Right lobe of liver (tissue), 6 donors: ENCODE data around the gene NUCB1. TPM values are rescaled to one million over a fixed set of nuclear protein-coding genes. Genes with fewer than 3 reads are reported as not detected.
"Not testable (repeated sequence)": the region's sequence is repeated elsewhere in the genome, so short reads cannot be mapped to it uniquely, and the experiment has no call there.

Experiments used
- ATAC-seq, 4 donors: fragments of 200-7000 bp; cut with Tn5 transposase; one replicate each; pipeline ENCODE4 v1.9.1; 2020; ENCODE audit warnings: mild to moderate bottlenecking in 4 of 4, moderate library complexity in 4 of 4
- DNase-seq, 3 donors: peaks; one replicate each; pipeline ENCODE4 v3.0.0-alpha.2; 2020
- H3K27ac ChIP-seq, 3 donors: fragments of 200-600 bp; one replicate each; pipeline ENCODE4 v1.8.0; 2022
- H3K27me3 ChIP-seq, 2 donors: fragments of 200-600 bp; one replicate each; pipeline ENCODE4 v1.8.0; 2022
- H3K36me3 ChIP-seq, 4 donors: fragments of 200-600 bp; sonication (generic) in 1 of 4; one replicate each; pipeline versions ENCODE4 v1.5.1 to v1.8.0; 2017 to 2022; ENCODE audit warnings: control low read depth in 1 of 4
- H3K4me1 ChIP-seq, 4 donors: fragments of 200-600 bp; sonication (generic) in 1 of 4; one replicate each; pipeline versions ENCODE4 v1.5.1 to v1.8.0; 2017 to 2022; ENCODE audit warnings: control low read depth in 1 of 4
- H3K4me3 ChIP-seq, 3 donors: fragments of 200-600 bp; one replicate each; pipeline ENCODE4 v1.8.0; 2022
- H3K9me3 ChIP-seq, 4 donors: fragments of 200-600 bp; sonication (generic) in 1 of 4; one replicate each; pipeline versions ENCODE4 v1.5.1 to v1.8.0; 2017 to 2022; ENCODE audit warnings: control low read depth in 1 of 4
- POLR2A ChIP-seq: fragments of 450-650 bp; IDR thresholded peaks from one replicate; pipeline ENCODE4 v1.6.1; 2017; ENCODE audit warnings: antibody characterized with exemption, mild to moderate bottlenecking
- WGBS: methylation state at CpG from one replicate; pipeline ENCODE4 v1.1.6; 2018; ENCODE audit warnings: low coverage, low lambda C conversion rate; ENCODE audit not compliant: insufficient coverage; ENCODE audit errors: missing lambda C conversion rate; 5-methylcytosine and 5-hydroxymethylcytosine counted together
- intact Hi-C, 2 donors: fragments of 100-400 bp; cut with DNase I; formaldehyde crosslinking; loops; one replicate each; pipeline versions ENCODE4 v1.11.2 to v1.14.1; 2022
- total RNA-seq, 6 experiments: library from RNA; depleted of rRNA in 2 of 6; stranded (reverse); fragments of >200 nt in 2 of 6; fragmentation: NEBNext Ultra II Directional in 3 of 6; extraction: Animal tissue kit (Norgen Biotek cat#: 25700) in 3 of 6; gene quantifications; one replicate each; pipeline versions ENCODE4 v1.1.0 to v1.2.4, GENCODE V29; 2016 to 2023
- TF ChIP-seq, protein P1 (sequence below), 4 donors: fragments of 200-600 bp in 3 of 4; fragments of 450-650 bp in 1 of 4; IDR thresholded peaks; one replicate each; pipeline versions ENCODE4 v1.5.1 to v1.8.0; 2016 to 2022; ENCODE audit warnings: antibody characterized with exemption in 4 of 4, mild to moderate bottlenecking in 2 of 4
- donor health status: DM: no; HTN: yes; CAD: no.
- donor health status: DM: no; HTN: no; CAD: no.
- donor health status: DM: no; HTN: no; CAD: no.
- donor health status: DM: no; HTN: yes; CAD: no.
- donor health status: DM: no; HTN: yes; CAD: no.

NUCB1 gene
- total RNA-seq, 6 experiments from 2014 or later = 306 to 376 (median 349) TPM

DNA sequence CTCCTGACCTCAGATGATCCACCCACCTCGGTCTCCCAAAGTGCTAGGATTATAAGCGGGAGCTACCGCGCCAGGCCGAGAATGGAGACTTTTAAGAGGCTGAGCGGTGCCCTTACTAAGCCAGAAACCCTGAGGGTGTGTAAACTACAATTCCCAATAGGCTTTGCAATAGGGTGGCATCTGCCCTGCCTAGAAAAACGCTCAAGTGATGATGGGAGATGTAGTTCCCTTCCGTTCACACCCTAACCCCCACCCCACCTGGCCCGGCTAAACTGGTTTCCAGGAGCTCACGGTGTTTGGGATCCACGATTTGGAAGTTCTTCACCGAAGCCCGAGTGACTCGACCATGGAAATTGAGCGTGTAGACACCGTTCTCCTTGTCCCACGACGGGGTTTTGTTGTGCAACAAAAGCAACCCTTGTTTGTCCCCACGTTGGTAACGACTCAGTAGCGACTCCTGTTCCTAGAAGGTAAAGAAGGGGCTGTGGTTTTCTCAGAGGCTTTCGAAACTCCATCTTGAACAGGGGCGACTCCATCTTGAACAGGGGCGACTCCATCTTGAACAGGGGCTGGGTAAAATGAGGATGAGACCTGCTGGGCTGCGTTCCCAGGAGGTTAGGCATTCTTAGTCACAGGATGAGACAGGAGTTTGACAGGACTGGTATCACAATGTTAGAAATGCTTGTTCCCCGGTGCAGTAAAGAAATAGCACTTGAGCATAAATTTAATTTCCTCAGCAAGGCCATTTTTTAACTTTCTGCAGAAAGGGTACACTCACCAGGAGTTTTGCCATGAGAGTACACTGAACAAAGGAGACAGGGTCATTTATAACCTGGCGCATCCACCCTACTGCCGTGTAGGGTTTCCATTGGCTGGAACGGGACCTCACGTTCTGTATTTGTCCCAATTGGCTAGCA, 18.1 kb upstream of the NUCB1 start:
- WGBS = 87% methylated on average over 21 of the region's 30 CpGs
- Histone ChIP-seq H3K9me3 (no peaks in the 10 kb centered on the region), H3K4me3 (no peak overlapping the region), H3K27me3 (no peaks in the 10 kb centered on the region), H3K4me1 (no peaks in the 10 kb centered on the region), H3K27ac (no peak overlapping the region), H3K36me3 (no peaks in the 10 kb centered on the region)
- intact Hi-C loops = no loop called here
- DNase-seq = no peak
- peak; percentile 54 to 75 (median 69) for ATAC-seq
- TF ChIP-seq, protein P1, sequence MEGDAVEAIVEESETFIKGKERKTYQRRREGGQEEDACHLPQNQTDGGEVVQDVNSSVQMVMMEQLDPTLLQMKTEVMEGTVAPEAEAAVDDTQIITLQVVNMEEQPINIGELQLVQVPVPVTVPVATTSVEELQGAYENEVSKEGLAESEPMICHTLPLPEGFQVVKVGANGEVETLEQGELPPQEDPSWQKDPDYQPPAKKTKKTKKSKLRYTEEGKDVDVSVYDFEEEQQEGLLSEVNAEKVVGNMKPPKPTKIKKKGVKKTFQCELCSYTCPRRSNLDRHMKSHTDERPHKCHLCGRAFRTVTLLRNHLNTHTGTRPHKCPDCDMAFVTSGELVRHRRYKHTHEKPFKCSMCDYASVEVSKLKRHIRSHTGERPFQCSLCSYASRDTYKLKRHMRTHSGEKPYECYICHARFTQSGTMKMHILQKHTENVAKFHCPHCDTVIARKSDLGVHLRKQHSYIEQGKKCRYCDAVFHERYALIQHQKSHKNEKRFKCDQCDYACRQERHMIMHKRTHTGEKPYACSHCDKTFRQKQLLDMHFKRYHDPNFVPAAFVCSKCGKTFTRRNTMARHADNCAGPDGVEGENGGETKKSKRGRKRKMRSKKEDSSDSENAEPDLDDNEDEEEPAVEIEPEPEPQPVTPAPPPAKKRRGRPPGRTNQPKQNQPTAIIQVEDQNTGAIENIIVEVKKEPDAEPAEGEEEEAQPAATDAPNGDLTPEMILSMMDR (IDR thresholded peaks at IDR 0.05) = no peak
- no peak for TF ChIP-seq POLR2A

DNA sequence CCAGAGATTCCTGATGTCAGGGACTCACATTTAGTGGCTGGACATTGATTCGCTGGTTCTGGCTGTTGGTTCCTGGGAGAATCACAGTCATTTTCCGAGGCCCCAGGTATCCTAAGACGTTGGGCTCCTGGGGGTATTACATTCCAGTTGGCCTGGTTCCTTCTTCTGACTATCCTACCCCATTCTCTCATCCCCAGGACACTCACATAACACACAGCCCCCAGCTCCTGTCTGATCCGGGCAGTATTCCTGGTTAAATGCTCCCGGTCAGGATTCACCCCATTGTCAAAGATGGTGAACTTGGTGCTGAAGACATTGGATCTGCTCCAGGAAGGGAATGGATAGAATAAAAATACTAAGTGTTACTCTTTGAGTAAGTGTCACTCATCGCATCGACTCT, 16.4 kb upstream of the NUCB1 start:
- no peaks in the 10 kb centered on the region for H3K36me3 ChIP-seq
- no peaks in the 10 kb centered on the region for H3K4me1 ChIP-seq
- no peaks in the 10 kb centered on the region for H3K27me3 ChIP-seq
- H3K27ac ChIP-seq = no peak overlapping the region
- TF ChIP-seq, protein P1 (IDR thresholded peaks at IDR 0.05) = no peak
- no peak for TF ChIP-seq POLR2A
- no peak for ATAC-seq
- no peak overlapping the region for H3K4me3 ChIP-seq
- no peaks in the 10 kb centered on the region for H3K9me3 ChIP-seq
- DNase-seq = no peak
- intact Hi-C loops = no loop called here
- WGBS = 94% methylated on average over 7 of the region's 7 CpGs

DNA sequence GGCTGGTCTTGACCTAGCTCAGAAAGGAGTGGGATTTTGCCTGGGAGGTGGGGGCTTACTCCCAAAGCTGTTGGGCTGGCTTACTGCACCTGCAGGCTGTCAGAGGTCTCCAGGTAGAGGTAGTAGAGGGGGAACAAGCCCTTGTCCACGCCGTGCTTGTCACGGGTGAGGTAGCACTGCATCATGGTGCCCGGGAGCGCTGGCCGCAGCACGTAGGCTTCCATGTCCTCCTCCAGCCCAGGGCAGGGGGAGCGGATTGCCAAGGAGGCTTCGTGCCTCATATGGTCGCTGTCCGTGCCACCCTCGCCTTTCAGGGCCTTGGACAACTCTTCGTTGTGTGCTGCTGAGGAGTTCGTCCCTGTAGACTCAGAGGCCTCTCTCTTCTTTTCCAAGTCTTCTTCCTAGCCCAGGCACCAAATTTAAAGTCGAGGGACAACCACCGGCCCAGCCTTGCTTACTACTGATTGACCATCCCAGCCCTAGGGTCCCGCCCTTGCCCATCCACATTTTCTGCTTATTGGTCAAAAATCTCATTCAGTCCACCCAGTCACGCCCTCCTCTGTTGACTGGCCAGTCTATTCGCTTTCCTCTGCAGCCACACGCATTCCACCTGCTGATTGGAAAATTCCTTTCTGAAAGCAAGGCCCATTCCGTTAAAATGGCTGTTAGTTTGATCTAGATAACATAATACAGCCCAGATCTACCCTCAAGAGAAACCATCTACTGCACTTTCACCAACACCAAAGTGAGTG, 12.1 kb upstream of the NUCB1 start:
- intact Hi-C loops = no loop called here
- no peaks in the 10 kb centered on the region for H3K27me3 ChIP-seq
- H3K9me3 ChIP-seq = no peaks in the 10 kb centered on the region
- no peak overlapping the region for H3K4me3 ChIP-seq
- TF ChIP-seq, protein P1 (IDR thresholded peaks at IDR 0.05) = no peak
- TF ChIP-seq POLR2A = no peak
- 82% methylated on average over 8 of the region's 21 CpGs for WGBS
- H3K27ac ChIP-seq = no peak overlapping the region
- peak in 1 of 4 donors; percentile 27 for ATAC-seq
- H3K36me3 ChIP-seq = no peaks in the 10 kb centered on the region
- DNase-seq = no peak
- H3K4me1 ChIP-seq = no peaks in the 10 kb centered on the region

- H3K36me3 ChIP-seq, H3K27ac ChIP-seq, DNase-seq, intact Hi-C loops, ATAC-seq, H3K27me3 ChIP-seq, H3K4me1 ChIP-seq, H3K9me3 ChIP-seq, H3K4me3 ChIP-seq: not testable (repeated sequence)
- 25% methylated on average over 3 of the region's 3 CpGs for WGBS
Measured at GRCh38 chr19:48889496-48889895, 10.6 kb upstream of the NUCB1 start.

GRCh38 chr19:48890551-48890950, 9.6 kb upstream of the NUCB1 start:
- intact Hi-C loops = no loop called here
- ATAC-seq (no peak), DNase-seq (no peak)
- Histone ChIP-seq H3K4me1 (no peaks in the 10 kb centered on the region), H3K27me3 (no peaks in the 10 kb centered on the region), H3K36me3 (no peaks in the 10 kb centered on the region), H3K27ac (no peak overlapping the region), H3K9me3 (no peaks in the 10 kb centered on the region), H3K4me3 (no peak overlapping the region)
- 62% methylated on average over 4 of the region's 4 CpGs for WGBS
- no peak for TF ChIP-seq POLR2A
- TF ChIP-seq, protein P1 (IDR thresholded peaks at IDR 0.05) = no peak
